ENCODE data around the gene CLEC5A. TPM values are rescaled to one million over a fixed set of nuclear protein-coding genes. Genes with fewer than 3 reads are reported as not detected.

Gene CLEC5A
- total and polyA plus RNA-seq, 2 donors (not counting 1 experiment from before 2014, with no cell fraction given), result 0.03 to 0.47 TPM

GRCh38 chr7:141930211-141930610 is 16.6 kb downstream of the CLEC5A start:
- Mint-ChIP-seq H3K9me3 (ENCODE audit: insufficient read depth) (peaks cover 4% of the 10 kb centered on the region), H3K27me3 (no peaks in the 10 kb centered on the region), H3K4me3 (no peak overlapping the region), H3K4me1 (no peaks in the 10 kb centered on the region), H3K27ac (no peak overlapping the region)
- DNase-seq (no peak), ATAC-seq (ENCODE audit: low read depth) (no peak)
- WGBS (ENCODE audit: insufficient coverage), result 100% methylated on average over 5 of the region's 5 CpGs
- H3K27me3 ChIP-seq (replicated peaks in 1 of 4; ENCODE audit: control extremely low read depth in 1 of 4, control insufficient read depth in 3 of 4, insufficient read depth in 4 of 4, low read length in 3 of 4), result no peaks in the 10 kb centered on the region
- no peak overlapping the region for H3K4me3 ChIP-seq (ENCODE audit: control extremely low read depth in 1 of 5, extremely low read depth in 1 of 5, insufficient read depth in 1 of 5, low read depth in 2 of 5, low read length in 4 of 5)
- POLR2A ChIA-PET, result no interaction called here
- CTCF ChIA-PET, result interaction anchor here (0.5 kb wide), 1 partner anchor 24 kb away, joined by 3 read pairs; no protein-coding TSS in a partner anchor
- H3K4me1 ChIP-seq (ENCODE audit: control insufficient read depth in 2 of 2, insufficient read depth in 2 of 2, low read length in 2 of 2), result no peaks in the 10 kb centered on the region
- no peaks in the 10 kb centered on the region for H4K20me1 ChIP-seq (ENCODE audit: control insufficient read depth, insufficient read depth, low read length, poor library complexity, severe bottlenecking)
- TF ChIP-seq CTCF (IDR thresholded peaks at IDR 0.05) (no peak), EZH2 (IDR thresholded peaks at IDR 0.05; ENCODE audit: borderline replicate concordance, insufficient read depth, low read depth, low read length, poor library complexity, severe bottlenecking) (no peak)
- H2AFZ ChIP-seq (ENCODE audit: insufficient read depth, low read depth, low read length, poor library complexity, severe bottlenecking), result no peak overlapping the region
- H3K9me3 ChIP-seq (ENCODE audit: control extremely low read depth in 1 of 3, control insufficient read depth in 2 of 3, insufficient read depth in 1 of 3, low read length in 2 of 3), result no peaks in the 10 kb centered on the region
- no peak overlapping the region for H3K27ac ChIP-seq (ENCODE audit: low read length in 2 of 2)
- no peak overlapping the region for H3K9ac ChIP-seq (ENCODE audit: low read length)
- H3K79me2 ChIP-seq (ENCODE audit: control insufficient read depth, insufficient read depth, low read length), result no peaks in the 10 kb centered on the region
- no peaks in the 10 kb centered on the region for H3K36me3 ChIP-seq (replicated peaks in 1 of 2; ENCODE audit: control extremely low read depth in 1 of 2, control insufficient read depth in 1 of 2, extremely low read depth in 1 of 2, insufficient read depth in 2 of 2, low read length in 1 of 2)
- intact Hi-C loops (cut with micrococcal nuclease), result no loop called here
- H3K4me2 ChIP-seq (replicated peaks; ENCODE audit: low read depth, low read length, poor library complexity, severe bottlenecking), result no peak overlapping the region

GRCh38 chr7:141928845-141929195 is 18.0 kb downstream of the CLEC5A start:
- no peak overlapping the region for H3K4me2 ChIP-seq (replicated peaks; ENCODE audit: low read depth, low read length, poor library complexity, severe bottlenecking)
- no peak overlapping the region for H2AFZ ChIP-seq (ENCODE audit: insufficient read depth, low read depth, low read length, poor library complexity, severe bottlenecking)
- no peaks in the 10 kb centered on the region for H3K4me1 Mint-ChIP-seq
- H3K4me3 ChIP-seq (ENCODE audit: control extremely low read depth in 1 of 5, extremely low read depth in 1 of 5, insufficient read depth in 1 of 5, low read depth in 2 of 5, low read length in 4 of 5), result no peak overlapping the region
- no peak for DNase-seq
- no peak for ATAC-seq (ENCODE audit: low read depth)
- no peaks in the 10 kb centered on the region for H3K36me3 ChIP-seq (replicated peaks in 1 of 2; ENCODE audit: control extremely low read depth in 1 of 2, control insufficient read depth in 1 of 2, extremely low read depth in 1 of 2, insufficient read depth in 2 of 2, low read length in 1 of 2)
- WGBS (ENCODE audit: insufficient coverage), result 83% methylated on average over 1 of the region's 3 CpGs
- H3K79me2 ChIP-seq (ENCODE audit: control insufficient read depth, insufficient read depth, low read length), result no peaks in the 10 kb centered on the region
- H3K27me3 Mint-ChIP-seq, result no peaks in the 10 kb centered on the region
- H3K9me3 ChIP-seq (ENCODE audit: control extremely low read depth in 1 of 3, control insufficient read depth in 2 of 3, insufficient read depth in 1 of 3, low read length in 2 of 3), result no peaks in the 10 kb centered on the region
- H3K9me3 Mint-ChIP-seq (ENCODE audit: insufficient read depth), result peaks cover 4% of the 10 kb centered on the region
- H4K20me1 ChIP-seq (ENCODE audit: control insufficient read depth, insufficient read depth, low read length, poor library complexity, severe bottlenecking), result no peaks in the 10 kb centered on the region
- TF ChIP-seq EZH2 (IDR thresholded peaks at IDR 0.05; ENCODE audit: borderline replicate concordance, insufficient read depth, low read depth, low read length, poor library complexity, severe bottlenecking) (no peak), CTCF (IDR thresholded peaks at IDR 0.05) (no peak)
- H3K27ac Mint-ChIP-seq, result no peak overlapping the region
- no peak overlapping the region for H3K4me3 Mint-ChIP-seq
- H3K27me3 ChIP-seq (replicated peaks in 1 of 4; ENCODE audit: control extremely low read depth in 1 of 4, control insufficient read depth in 3 of 4, insufficient read depth in 4 of 4, low read length in 3 of 4), result no peaks in the 10 kb centered on the region
- intact Hi-C loops (cut with micrococcal nuclease), result no loop called here
- no peak overlapping the region for H3K9ac ChIP-seq (ENCODE audit: low read length)
- no peaks in the 10 kb centered on the region for H3K4me1 ChIP-seq (ENCODE audit: control insufficient read depth in 2 of 2, insufficient read depth in 2 of 2, low read length in 2 of 2)
- CTCF ChIA-PET, result no interaction called here
- POLR2A ChIA-PET, result no interaction called here
- H3K27ac ChIP-seq (ENCODE audit: low read length in 2 of 2), result no peak overlapping the region
